Psoas muscle (tissue), 8 donors: ENCODE measurements around the gene DNM3. TPM values are rescaled to one million over a fixed set of nuclear protein-coding genes. Genes with fewer than 3 reads are reported as not detected.
"Not testable (repeated sequence)": the region's sequence is repeated elsewhere in the genome, so short reads cannot be mapped to it uniquely, and the experiment has no call there.

Experiments used
- ATAC-seq, 4 donors: fragments of 200-7000 bp; cut with Tn5 transposase; one replicate each; pipeline ENCODE4 v1.9.1; 2020; ENCODE audit warnings: moderate library complexity in 3 of 4, mild to moderate bottlenecking in 2 of 4
- DNase-seq, 2 donors: peaks; one replicate each; pipeline ENCODE4 v3.0.0-alpha.2; 2020
- H3K27ac ChIP-seq: fragments of 200-600 bp; one replicate; pipeline ENCODE4 v1.8.0; 2022
- H3K27me3 ChIP-seq, 3 donors: fragments of 200-600 bp in 1 of 3; one replicate each; pipeline versions ENCODE4 v1.6.1 to v1.8.0; 2013 to 2022; ENCODE audit warnings: low read length in 2 of 3, mild to moderate bottlenecking in 2 of 3, moderate library complexity in 1 of 3; ENCODE audit not compliant: insufficient read depth in 3 of 3
- H3K36me3 ChIP-seq, 2 donors: fragments of 200-600 bp in 1 of 2; one replicate each; pipeline versions ENCODE4 v1.6.1 to v1.8.0; 2013 to 2022; ENCODE audit warnings: low read depth in 1 of 2, mild to moderate bottlenecking in 1 of 2, moderate library complexity in 1 of 2; ENCODE audit not compliant: insufficient read depth in 1 of 2
- H3K4me1 ChIP-seq: fragments of 200-600 bp; one replicate; pipeline ENCODE4 v1.8.0; 2022
- H3K4me3 ChIP-seq: fragments of 200-600 bp; one replicate; pipeline ENCODE4 v1.8.0; 2022; ENCODE audit warnings: mild to moderate bottlenecking
- H3K9me3 ChIP-seq: fragments of 200-600 bp; one replicate; pipeline ENCODE4 v1.8.0; 2022
- CTCF ChIP-seq: fragments of 200-600 bp; IDR thresholded peaks from one replicate; pipeline ENCODE4 v1.8.0; 2022; ENCODE audit warnings: antibody characterized with exemption
- WGBS, 3 donors: extraction: QIAGEN DNeasy Blood & Tissue Kit; methylation state at CpG; one replicate each; pipeline versions ENCODE4 v1.1.6 to v1.1.7; 2013; 5-methylcytosine and 5-hydroxymethylcytosine counted together
- intact Hi-C, 2 donors: fragments of 100-400 bp; cut with DNase I; formaldehyde crosslinking; loops; one replicate each; pipeline versions ENCODE4 v1.11.0 to v1.14.2; 2022
- polyA plus RNA-seq, 3 donors: library from polyadenylated mRNA; stranded (reverse); fragments of 200-250 nt; gene quantifications; one replicate each; pipeline ENCODE4 v1.2.3, GENCODE V29; 2013
- total RNA-seq, 4 donors: library from RNA; stranded (reverse); fragmentation: NEBNext Ultra II Directional in 2 of 4; extraction: Animal tissue kit (Norgen Biotek cat#: 25700) in 2 of 4; gene quantifications; one replicate each; pipeline versions ENCODE4 v1.2.1 to v1.2.4, GENCODE V29; 2021 to 2023
- donor health status: healthy with polysubstance abuse.
- donor health status: DM: no; HTN: no; CAD: no; lungs with moderate emphysema.
- donor health status: Bipolar disorder and iron deficiency.
- donor health status: healthy.
- donor health status: DM: yes; HTN: yes; CAD: no.
- donor health status: DM: no; HTN: no; CAD: no.
- donor health status: DM: no; HTN: no; CAD: no.
- donor health status: DM: yes; HTN: yes; CAD: no.

DNM3 gene
- total and polyA plus RNA-seq, 7 donors, result 0.31 to 1.0 (median 0.77) TPM

GRCh38 chr1:172018727-172019311, 177.5 kb downstream of the DNM3 start:
- 58 to 95% (median 94%) methylated on average over 1 of the region's 1 CpG for WGBS, 3 donors
- intact Hi-C loops, result no loop called here
- Histone ChIP-seq H3K27me3 (no peaks in the 10 kb centered on the region), H3K4me3 (no peak overlapping the region), H3K27ac (no peak overlapping the region), H3K36me3 (no peaks in the 10 kb centered on the region), H3K4me1 (no peaks in the 10 kb centered on the region), H3K9me3 (peaks cover 5% of the 10 kb centered on the region)
- DNase-seq (no peak), ATAC-seq (no peak)
- TF ChIP-seq CTCF, result no peak

DNA sequence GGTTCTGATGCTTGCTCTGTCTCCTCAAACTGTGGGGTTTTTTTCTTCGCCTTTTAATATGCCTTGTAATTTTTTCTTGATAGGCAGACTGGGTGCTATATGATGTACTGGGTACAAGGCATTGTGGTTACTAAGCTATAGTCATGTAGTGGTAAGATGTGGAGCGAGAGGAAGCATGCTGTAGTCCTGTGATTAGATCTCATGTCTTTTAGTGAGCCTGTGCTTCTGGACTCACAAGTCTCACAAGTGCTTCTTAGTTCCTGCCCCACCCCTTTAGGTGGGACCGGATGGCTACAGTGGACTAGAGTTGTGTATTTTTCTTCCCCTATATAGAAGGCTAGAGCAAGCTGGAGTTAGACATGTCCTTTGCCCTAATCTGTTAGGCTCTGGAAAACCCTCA, 178.7 kb downstream of the DNM3 start:
- Histone ChIP-seq H3K36me3 (no peaks in the 10 kb centered on the region), H3K4me1 (no peaks in the 10 kb centered on the region), H3K27ac (no peak overlapping the region), H3K4me3 (no peak overlapping the region), H3K27me3 (no peaks in the 10 kb centered on the region), H3K9me3 (peaks cover 5% of the 10 kb centered on the region)
- 90 to 94% (median 92%) methylated on average over 3 of the region's 3 CpGs for WGBS, 3 donors
- intact Hi-C loops, result no loop called here
- no peak for TF ChIP-seq CTCF
- ATAC-seq (no peak), DNase-seq (no peak)

DNA sequence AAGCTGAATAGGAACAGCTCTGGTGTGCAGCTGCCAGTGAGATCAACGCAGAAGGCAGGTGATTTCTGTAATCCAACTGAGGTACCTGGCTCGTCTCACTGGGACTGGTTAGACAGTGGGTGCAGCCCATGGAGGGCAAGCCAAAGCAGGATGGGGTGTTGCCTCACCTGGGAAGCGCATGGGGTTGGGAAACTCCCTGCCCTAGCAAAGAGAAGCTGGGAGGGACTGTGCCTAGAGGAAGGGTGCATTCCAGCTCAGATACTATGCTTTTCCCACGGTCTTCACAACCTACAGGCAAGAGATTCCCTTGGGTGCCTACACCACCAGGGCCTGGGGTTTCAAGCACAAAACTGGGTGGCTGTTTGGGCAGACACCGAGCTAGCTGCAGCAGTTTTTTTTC, 183.2 kb downstream of the DNM3 start:
- no peaks in the 10 kb centered on the region for H3K4me1 ChIP-seq
- no peaks in the 10 kb centered on the region for H3K9me3 ChIP-seq
- intact Hi-C loops, result no loop called here
- 79 to 87% (median 81%) methylated on average over 5 of the region's 5 CpGs for WGBS, 3 donors
- DNase-seq (no peak), ATAC-seq (no peak)
- H3K36me3 ChIP-seq, result no peaks in the 10 kb centered on the region
- no peak overlapping the region for H3K27ac ChIP-seq
- H3K27me3 ChIP-seq, result no peaks in the 10 kb centered on the region
- H3K4me3 ChIP-seq, result no peak overlapping the region
- no peak for TF ChIP-seq CTCF

- H3K27me3 ChIP-seq, ATAC-seq, DNase-seq, H3K27ac ChIP-seq, intact Hi-C loops, H3K4me3 ChIP-seq, H3K36me3 ChIP-seq, H3K9me3 ChIP-seq, H3K4me1 ChIP-seq: not testable (repeated sequence)
- WGBS, 3 donors, result 79 to 81% (median 80%) methylated on average over 13 of the region's 13 CpGs
Measured at GRCh38 chr1:172024944-172025738, 183.8 kb downstream of the DNM3 start.

- no peaks in the 10 kb centered on the region for H3K27me3 ChIP-seq
- WGBS, 3 donors, result 62 to 72% (median 68%) methylated on average over 5 of the region's 5 CpGs
- H3K9me3 ChIP-seq, result no peaks in the 10 kb centered on the region
- no peaks in the 10 kb centered on the region for H3K4me1 ChIP-seq
- DNase-seq, result no peak
- no peak overlapping the region for H3K4me3 ChIP-seq
- no peak overlapping the region for H3K27ac ChIP-seq
- no peaks in the 10 kb centered on the region for H3K36me3 ChIP-seq
- intact Hi-C loops, result no loop called here
- no peak for TF ChIP-seq CTCF
- no peak for ATAC-seq
Measured at GRCh38 chr1:172040466-172040865, 199.2 kb downstream of the DNM3 start.
